Activated T-cell treated with anti-CD3 and anti-CD28 coated beads, Interleukin-2, amount 50 U/mL, for 24 hours (primary cell): Measurements from ENCODE around the gene TFRC.
"Not testable (repeated sequence)": the region's sequence is repeated elsewhere in the genome, so short reads cannot be mapped to it uniquely, and the experiment has no call there.

Source experiments
- DNase-seq: peaks from one replicate; pipeline ENCODE4 v3.0.0-alpha.2; 2020
- H3K27ac Mint-ChIP-seq: 2 replicates; pipeline ENCODE4 v1.8.0; 2020; ENCODE audit warnings: mild to moderate bottlenecking, mixed read lengths
- H3K27me3 Mint-ChIP-seq: 2 replicates; pipeline ENCODE4 v1.8.0; 2020; ENCODE audit warnings: mixed read lengths
- H3K36me3 Mint-ChIP-seq: 2 replicates; pipeline ENCODE4 v1.8.0; 2020; ENCODE audit warnings: low read depth, mixed read lengths
- H3K4me1 Mint-ChIP-seq: 2 replicates; pipeline ENCODE4 v1.8.0; 2020; ENCODE audit warnings: low read depth, mixed read lengths
- H3K4me3 Mint-ChIP-seq: 2 replicates; pipeline ENCODE4 v1.8.0; 2020; ENCODE audit warnings: mild to moderate bottlenecking, moderate library complexity, mixed read lengths
- H3K9me3 Mint-ChIP-seq: 2 replicates; pipeline ENCODE4 v1.8.0; 2020; ENCODE audit warnings: mixed read lengths

The TFRC gene

DNA sequence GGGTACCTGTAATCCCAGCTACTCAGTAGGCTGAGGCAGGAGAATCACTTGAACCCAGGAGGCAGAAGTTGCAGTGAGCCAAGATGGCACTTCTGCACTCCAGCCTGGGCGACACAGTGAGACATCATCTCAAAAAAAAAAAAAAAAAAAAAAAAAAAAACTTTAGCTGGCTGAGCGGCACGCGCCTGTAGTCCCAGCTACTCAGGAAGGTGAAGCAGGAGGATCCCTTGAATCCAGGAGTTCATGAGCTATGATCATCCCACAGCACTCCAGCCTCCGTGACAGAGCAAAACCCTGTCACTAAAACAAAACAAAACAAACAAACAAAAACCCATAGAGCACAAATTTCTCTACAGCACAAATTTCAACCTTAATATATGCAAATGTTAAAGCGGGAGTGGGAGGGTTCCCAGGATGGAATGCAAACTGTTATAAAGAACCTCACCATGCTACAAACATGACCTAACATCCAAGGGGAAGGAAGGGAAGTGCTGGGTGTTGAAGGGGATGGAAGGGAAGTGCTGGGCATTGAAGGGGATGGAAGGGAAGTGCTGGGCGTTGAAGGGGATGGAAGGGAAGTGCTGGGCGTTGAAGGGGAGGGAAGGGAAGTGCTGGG is 16.6 kb upstream of the TFRC start:
- H3K4me1 Mint-ChIP-seq: peaks cover 10% of the 10 kb centered on the region
- H3K4me3 Mint-ChIP-seq, DNase-seq, H3K27me3 Mint-ChIP-seq, H3K36me3 Mint-ChIP-seq, H3K9me3 Mint-ChIP-seq: not testable (repeated sequence)
- H3K27ac Mint-ChIP-seq: peak overlapping the region; percentile 41

DNA sequence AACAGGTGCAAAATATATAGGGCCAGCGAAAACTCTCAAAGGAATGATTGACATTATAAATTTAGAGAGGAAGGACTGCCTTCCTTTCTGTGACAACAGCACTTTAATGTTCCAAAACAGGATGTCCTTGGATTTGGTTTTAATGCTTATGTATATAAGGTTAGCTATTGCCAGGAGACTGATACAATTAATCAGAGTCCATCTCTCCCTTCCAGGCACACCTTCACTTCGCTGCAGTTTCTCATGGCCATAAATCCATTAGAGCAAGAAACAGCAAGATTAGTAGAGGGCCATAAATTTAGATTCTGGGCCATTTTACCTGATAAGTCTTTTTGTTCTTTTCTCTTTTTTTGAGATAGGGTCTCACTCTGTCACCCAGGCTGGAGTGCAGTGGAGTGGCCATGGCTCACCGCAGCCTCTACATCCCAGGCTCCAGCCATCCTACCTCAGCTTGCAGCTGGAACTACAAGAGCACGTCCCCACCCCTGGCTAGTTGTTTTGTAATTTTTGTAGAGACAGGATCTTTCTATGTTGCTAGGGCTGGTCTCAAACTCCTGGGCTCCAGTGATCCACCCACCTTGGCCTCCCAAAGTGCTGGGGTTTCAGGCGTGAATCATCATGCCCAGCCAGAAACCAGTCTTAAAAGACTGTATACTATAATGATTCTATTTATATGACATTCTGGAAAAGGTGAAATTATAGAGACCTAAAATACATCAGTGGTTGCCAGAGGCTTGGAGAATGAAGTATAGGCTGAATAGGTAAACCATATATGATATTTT is 15.7 kb upstream of the TFRC start:
- no peaks in the 10 kb centered on the region for H3K36me3 Mint-ChIP-seq
- no peak overlapping the region for H3K4me3 Mint-ChIP-seq
- DNase-seq: no peak
- H3K27ac Mint-ChIP-seq: peak overlapping the region; percentile 37
- peaks cover 10% of the 10 kb centered on the region for H3K4me1 Mint-ChIP-seq
- H3K27me3 Mint-ChIP-seq: no peaks in the 10 kb centered on the region
- H3K9me3 Mint-ChIP-seq: no peaks in the 10 kb centered on the region

DNA sequence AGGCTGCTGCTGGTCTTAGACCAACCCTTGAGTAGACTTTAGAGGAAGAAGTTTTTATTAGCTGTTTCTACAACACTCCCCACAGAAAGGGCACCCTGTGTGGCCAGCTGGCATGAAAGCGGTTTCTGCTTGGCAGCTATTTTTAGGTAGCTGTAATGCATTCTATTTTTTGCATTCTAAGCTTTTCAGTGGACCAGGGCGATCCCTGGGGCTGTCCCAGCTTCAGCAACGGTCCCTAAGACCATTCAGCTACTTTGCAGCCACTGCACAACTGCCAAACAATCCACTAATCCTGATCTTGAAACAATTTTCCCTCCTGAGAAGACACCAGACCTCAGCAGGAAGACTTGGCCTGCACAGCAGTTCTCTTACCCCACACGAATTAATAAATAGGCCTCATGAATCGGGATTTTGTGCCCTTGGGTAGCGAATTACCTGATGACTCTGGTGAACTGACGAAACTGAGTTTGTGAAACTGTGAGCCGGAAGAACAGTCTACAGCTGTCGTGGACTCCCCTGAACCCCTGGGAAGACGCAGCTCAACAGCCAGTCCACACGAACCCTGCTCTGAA is 14.6 kb upstream of the TFRC start:
- Mint-ChIP-seq H3K9me3 (no peaks in the 10 kb centered on the region), H3K27me3 (no peaks in the 10 kb centered on the region), H3K27ac (no peak overlapping the region), H3K4me1 (peaks cover 10% of the 10 kb centered on the region), H3K36me3 (no peaks in the 10 kb centered on the region), H3K4me3 (no peak overlapping the region)
- no peak for DNase-seq

DNA sequence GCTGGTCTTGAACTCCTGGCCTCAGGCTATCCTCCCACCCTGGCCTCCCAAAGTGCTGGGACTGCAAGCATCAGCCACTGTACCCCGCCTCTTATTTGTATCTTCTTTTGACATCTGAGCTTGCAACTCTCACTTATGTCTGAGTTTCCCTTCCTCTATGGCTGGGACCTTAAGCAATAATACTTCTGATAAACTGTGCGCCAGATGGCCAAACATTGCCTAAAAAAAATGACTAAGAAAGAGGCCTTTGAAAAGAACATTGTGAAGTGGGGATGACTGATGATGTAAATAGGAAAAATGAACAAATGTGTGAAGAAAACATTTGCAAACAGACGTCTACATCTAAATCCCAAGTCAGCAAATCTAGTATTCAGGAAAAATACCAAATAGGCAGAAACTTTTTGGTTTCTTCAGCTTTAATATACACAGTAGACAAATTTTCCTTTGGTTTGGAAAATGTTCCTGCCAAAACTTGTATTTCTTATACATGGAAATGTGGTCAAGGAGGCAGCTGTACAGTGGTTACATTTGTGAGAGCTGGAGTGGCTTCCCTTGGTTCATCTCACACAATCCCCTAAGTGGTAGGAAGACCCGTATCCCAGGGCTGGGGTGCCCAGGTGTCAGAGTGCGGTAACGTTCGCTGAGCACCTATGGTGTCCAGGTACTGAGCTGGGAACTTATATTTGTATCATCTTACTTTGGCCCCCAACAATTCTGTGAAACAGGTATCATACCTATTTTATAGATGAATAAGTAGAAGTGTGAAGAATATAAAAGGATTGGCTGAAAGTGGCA is 11.6 kb upstream of the TFRC start:
- no peaks in the 10 kb centered on the region for H3K9me3 Mint-ChIP-seq
- no peaks in the 10 kb centered on the region for H3K36me3 Mint-ChIP-seq
- H3K4me3 Mint-ChIP-seq: no peak overlapping the region
- H3K27me3 Mint-ChIP-seq: no peaks in the 10 kb centered on the region
- peaks cover 9% of the 10 kb centered on the region for H3K4me1 Mint-ChIP-seq
- no peak overlapping the region for H3K27ac Mint-ChIP-seq
- DNase-seq: no peak

DNA sequence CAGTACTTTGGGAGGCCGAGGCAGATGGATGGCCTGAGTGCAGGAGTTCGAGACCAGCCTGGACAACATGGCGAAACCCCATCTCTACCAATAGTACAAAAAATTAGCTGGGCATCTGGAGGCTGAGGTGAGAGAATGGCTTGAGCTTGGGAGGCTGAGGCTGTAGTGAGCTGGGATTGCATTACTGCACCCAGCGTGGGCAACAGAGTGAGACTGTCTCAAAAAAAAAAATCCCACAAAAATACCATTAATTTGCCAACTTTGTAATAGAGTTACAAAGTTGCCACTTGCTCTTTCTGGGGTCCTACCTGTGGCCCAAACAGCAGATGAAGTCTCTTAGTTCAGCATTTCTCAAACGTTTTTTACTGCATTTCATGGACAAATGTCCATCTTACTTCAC is 6.0 kb upstream of the TFRC start:
- Mint-ChIP-seq H3K27ac (no peak overlapping the region), H3K9me3 (no peaks in the 10 kb centered on the region), H3K4me1 (peaks cover 1% of the 10 kb centered on the region), H3K36me3 (no peaks in the 10 kb centered on the region), H3K4me3 (no peak overlapping the region), H3K27me3 (no peaks in the 10 kb centered on the region)
- DNase-seq: no peak

DNA sequence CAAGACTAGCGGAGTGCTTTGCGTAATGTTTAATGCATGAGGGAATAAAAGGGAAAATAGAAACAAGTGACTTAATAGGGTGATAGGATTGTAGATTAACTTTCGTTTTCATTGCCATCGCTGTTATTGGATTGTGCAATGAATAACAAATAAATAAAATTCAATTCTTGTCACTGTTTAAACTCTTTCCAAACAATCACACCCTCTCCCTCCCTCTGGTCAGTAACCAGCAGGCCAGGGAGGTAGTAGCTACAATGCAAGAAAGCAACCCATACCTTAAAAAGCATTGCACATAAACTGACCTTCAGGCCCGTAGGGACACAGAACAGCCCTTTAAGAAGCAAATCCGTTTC is 705 bp upstream of the TFRC start:
- no peak for DNase-seq
- Mint-ChIP-seq H3K4me3 (peak overlapping the region; percentile 99), H3K9me3 (no peaks in the 10 kb centered on the region), H3K4me1 (peaks cover 31% of the 10 kb centered on the region), H3K36me3 (peaks cover 39% of the 10 kb centered on the region), H3K27ac (peak overlapping the region; percentile 96), H3K27me3 (no peaks in the 10 kb centered on the region)

DNA sequence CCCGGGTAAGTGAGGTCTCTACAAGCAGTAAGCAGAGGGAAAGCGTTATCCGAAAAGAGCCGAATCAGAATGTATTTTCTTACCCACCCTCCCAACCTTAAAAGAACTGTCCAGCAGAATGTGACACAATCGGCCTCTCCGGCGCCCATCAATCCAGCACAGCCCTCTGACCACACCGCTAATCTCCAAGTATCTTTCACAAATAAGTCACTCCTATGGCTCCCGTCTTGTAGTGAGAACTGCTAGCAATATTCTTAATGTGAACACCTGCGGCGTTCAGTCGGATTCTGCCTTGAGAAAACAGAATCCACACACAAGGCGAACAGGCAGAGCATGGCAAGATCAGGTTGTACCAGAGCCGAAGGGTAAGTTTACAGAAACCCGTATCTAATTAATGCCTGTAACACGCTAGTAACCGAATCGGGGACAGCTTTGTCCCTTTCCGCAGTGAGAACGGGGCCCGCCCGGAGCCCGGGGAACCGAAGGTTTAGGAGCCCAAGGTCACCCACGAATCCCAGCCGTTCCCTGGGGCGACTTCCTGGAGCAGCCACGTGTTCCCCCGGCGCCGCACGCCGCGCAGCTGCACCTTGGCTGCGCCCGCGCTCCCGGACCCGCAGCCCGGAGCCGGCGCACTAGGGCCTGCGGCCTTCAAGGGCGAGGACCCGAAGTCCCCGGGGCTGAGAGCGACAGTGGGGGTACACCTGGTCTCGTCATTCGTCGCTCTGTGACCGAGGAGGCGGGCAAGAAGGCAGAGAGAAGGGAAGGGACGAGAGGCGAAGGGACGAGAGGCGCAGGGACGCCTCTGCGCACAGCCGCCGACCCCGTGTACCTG is 672 bp downstream of the TFRC start:
- Mint-ChIP-seq H3K4me1 (peaks cover 42% of the 10 kb centered on the region), H3K4me3 (peak overlapping the region; percentile 99), H3K27ac (peak overlapping the region; percentile 96), H3K9me3 (no peaks in the 10 kb centered on the region), H3K27me3 (no peaks in the 10 kb centered on the region), H3K36me3 (peaks cover 53% of the 10 kb centered on the region)
- peak; percentile 80 for DNase-seq

DNA sequence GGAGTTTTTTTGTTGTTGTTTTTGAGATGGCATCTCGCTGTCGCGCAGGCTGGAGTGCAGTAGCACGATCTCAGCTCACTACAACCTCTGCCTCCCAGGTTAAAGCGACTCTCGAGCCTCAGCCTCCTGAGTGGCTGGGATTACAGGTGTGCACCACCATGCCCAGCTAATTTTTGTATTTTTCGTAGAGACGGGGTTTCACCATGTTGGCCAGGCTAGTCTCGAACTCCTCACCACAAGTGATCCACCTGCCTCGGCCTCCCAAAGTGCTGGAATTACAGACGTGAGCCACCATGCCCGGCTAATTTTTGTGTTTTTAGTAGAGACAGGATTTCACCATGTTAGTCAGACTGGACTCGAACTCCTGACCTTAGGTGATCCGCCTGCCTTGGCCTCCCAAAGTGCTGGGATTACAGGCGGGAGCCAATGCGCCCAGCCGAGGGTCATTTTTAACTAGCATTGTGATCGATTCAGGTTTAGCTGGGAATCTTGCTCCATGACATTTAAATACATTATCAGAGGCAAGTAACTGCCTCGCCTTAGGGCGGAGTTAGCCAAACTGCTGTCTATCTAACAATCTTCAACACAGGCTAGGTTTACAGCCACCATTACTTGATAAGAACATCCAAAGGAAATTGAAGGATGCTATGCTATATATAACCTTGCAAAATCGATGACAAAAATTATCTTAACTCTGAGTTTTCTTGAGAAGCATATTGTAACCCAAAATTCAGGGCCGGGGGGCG is 1.6 kb downstream of the TFRC start:
- not testable (repeated sequence) for H3K27me3 Mint-ChIP-seq, DNase-seq, H3K9me3 Mint-ChIP-seq
- peak overlapping the region; percentile 96 for H3K27ac Mint-ChIP-seq
- peaks cover 62% of the 10 kb centered on the region for H3K36me3 Mint-ChIP-seq
- peak overlapping the region; percentile 99 for H3K4me3 Mint-ChIP-seq
- H3K4me1 Mint-ChIP-seq: peaks cover 46% of the 10 kb centered on the region

DNA sequence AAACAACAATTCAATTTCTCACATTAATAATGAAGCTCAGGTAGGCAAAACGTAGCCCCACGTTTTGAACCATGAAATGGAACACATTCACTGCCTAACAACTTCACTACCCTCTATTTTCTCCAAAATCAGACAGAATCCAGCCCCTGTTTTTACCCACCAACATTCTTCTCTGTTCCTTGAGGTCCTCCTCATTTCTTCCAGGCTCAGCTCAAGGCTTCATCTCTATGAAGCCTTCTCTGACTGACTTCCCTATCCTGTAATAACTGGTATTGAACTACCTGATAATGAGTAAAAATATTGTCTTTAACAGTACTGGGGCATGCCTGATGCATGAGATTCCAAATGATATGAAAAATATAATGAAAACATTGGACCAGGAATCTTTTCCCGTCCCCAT is 2.2 kb downstream of the TFRC start:
- H3K36me3 Mint-ChIP-seq: peaks cover 67% of the 10 kb centered on the region
- H3K27me3 Mint-ChIP-seq: no peaks in the 10 kb centered on the region
- peaks cover 50% of the 10 kb centered on the region for H3K4me1 Mint-ChIP-seq
- H3K27ac Mint-ChIP-seq: peak overlapping the region; percentile 96
- peak overlapping the region; percentile 99 for H3K4me3 Mint-ChIP-seq
- H3K9me3 Mint-ChIP-seq: no peaks in the 10 kb centered on the region
- DNase-seq: no peak

DNA sequence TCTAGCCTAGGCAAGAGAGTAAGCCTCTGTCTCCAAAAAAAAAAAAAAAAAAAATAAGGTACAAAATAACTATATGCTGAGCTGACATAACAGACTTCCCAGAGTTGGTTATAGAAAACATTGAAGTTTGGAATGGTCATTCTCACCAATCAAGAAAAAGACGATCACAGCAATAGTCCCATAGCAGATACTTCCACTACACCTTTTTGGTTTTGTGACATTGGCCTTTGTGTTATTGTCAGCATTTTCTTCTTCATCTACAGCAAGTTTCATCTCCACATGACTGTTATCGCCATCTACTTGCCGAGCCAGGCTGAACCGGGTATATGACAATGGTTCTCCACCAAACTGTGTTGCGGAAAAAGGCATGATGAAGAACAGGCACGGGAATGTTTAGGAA is 6.9 kb downstream of the TFRC start:
- Mint-ChIP-seq H3K4me3 (no peak overlapping the region), H3K9me3 (no peaks in the 10 kb centered on the region), H3K27ac (peak overlapping the region; percentile 86), H3K36me3 (peaks cover 94% of the 10 kb centered on the region), H3K4me1 (peaks cover 56% of the 10 kb centered on the region), H3K27me3 (no peaks in the 10 kb centered on the region)
- no peak for DNase-seq

DNA sequence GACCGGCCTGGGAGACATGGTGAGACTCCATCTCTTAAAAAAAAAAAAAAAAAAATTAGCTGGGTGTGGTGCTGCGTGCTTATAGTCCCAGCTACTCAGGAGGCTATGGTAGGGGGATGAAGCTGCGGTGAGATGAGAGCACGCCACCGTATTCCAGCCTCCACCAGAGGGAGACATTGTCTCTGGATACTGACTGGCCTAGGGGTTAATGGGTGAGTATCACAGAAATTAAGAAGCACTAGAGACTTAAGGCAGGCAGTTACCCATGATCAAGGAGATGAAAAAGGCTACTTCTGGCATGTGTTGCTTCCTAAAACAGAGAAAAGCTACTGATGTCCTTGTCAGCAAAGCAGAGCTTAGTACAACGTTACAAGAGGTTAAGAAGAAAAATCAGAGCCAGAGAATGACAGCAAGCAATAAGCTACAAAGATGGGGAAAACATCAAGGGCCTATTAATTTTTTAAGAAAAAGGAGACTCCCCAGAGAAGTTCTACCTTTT is 8.6 kb downstream of the TFRC start:
- H3K27me3 Mint-ChIP-seq: no peaks in the 10 kb centered on the region
- H3K4me3 Mint-ChIP-seq: no peak overlapping the region
- peak overlapping the region; percentile 53 for H3K27ac Mint-ChIP-seq
- DNase-seq: peak; percentile 67
- peaks cover 96% of the 10 kb centered on the region for H3K36me3 Mint-ChIP-seq
- no peaks in the 10 kb centered on the region for H3K9me3 Mint-ChIP-seq
- H3K4me1 Mint-ChIP-seq: peaks cover 42% of the 10 kb centered on the region

DNA sequence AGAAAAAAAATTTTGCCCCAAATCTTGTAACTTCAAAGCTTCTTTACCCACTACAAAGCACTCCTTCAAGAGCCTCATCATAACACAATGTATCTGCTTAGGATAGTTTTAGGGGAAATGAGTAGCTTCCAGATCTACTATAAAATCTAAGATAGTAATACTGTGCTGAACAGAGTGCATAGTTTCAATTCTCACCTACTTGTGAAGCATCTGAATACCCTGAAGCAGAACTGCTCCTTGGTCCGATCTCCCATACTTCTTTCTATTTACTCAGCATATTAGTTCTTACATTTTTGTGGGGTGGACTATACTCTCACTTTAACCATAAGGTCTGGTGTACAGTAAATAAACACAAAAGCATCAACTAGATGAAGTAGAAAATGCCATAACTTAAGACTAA is 9.6 kb downstream of the TFRC start:
- Mint-ChIP-seq H3K4me1 (peaks cover 35% of the 10 kb centered on the region), H3K9me3 (no peaks in the 10 kb centered on the region), H3K27ac (peak overlapping the region; percentile 58), H3K4me3 (no peak overlapping the region), H3K27me3 (no peaks in the 10 kb centered on the region), H3K36me3 (peaks cover 96% of the 10 kb centered on the region)
- DNase-seq: no peak

DNA sequence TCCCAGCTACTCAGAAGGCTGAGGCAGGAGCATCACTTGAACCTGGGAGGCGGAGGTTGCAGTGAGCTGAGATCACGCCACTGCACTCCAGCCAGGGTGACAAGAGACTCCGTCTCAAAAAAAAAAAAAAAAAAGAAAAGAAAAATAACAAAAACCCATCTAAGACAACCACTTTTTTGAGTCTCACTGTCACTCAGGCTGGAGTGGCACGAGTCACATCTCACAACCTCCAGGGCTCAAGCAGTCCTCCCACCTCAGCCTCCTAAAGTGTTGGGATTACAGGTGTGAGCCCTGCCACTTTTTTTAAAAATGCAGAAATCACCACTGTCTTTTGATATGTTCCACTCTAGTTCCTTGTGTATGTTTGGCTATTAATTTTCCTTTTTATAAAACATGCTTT is 13.1 kb downstream of the TFRC start:
- peaks cover 97% of the 10 kb centered on the region for H3K36me3 Mint-ChIP-seq
- H3K27ac Mint-ChIP-seq, H3K4me3 Mint-ChIP-seq, DNase-seq, H3K9me3 Mint-ChIP-seq, H3K27me3 Mint-ChIP-seq: not testable (repeated sequence)
- peaks cover 27% of the 10 kb centered on the region for H3K4me1 Mint-ChIP-seq
